ENCODE data around the gene P2RY13.

GRCh38 chr3:151312972-151313371, 16.4 kb downstream of the P2RY13 start:
- TF ChIP-seq CTCF (IDR thresholded peaks at IDR 0.05) (no peak), EP300 (IDR thresholded peaks at IDR 0.05) (no peak)

Data from tibial nerve (tissue), 4 donors.